Neuronal stem cell (in vitro differentiated cells): ENCODE results near the gene SPOCK1.

ENCODE experiments used
- DNase-seq: peaks from one replicate; pipeline ENCODE4 v3.0.0-alpha.2; 2013; ENCODE audit warnings: low spot score
- H2AFZ ChIP-seq: one replicate; pipeline ENCODE4 v1.6.1; 2013; ENCODE audit warnings: mild to moderate bottlenecking, low read length, inconsistent platforms
- H2AK5ac ChIP-seq: 2 replicates; pipeline ENCODE4 v1.6.1; 2013; ENCODE audit warnings: low read depth, mild to moderate bottlenecking, inconsistent platforms, low read length, moderate library complexity, mixed read lengths
- H2BK120ac ChIP-seq: 2 replicates; pipeline ENCODE4 v1.6.1; 2013; ENCODE audit warnings: low read depth, mild to moderate bottlenecking, inconsistent platforms, low read length, moderate library complexity, mixed read lengths
- H2BK12ac ChIP-seq: one replicate; pipeline ENCODE4 v1.6.1; 2013; ENCODE audit warnings: low read length, inconsistent platforms
- H2BK15ac ChIP-seq: 2 replicates; pipeline ENCODE4 v1.6.1; 2013; ENCODE audit warnings: mild to moderate bottlenecking, low read length, inconsistent platforms, mixed read lengths
- H2BK5ac ChIP-seq: one replicate; pipeline ENCODE4 v1.6.1; 2013; ENCODE audit warnings: inconsistent platforms, mild to moderate bottlenecking, low read length, moderate library complexity
- H3K14ac ChIP-seq: one replicate; pipeline ENCODE4 v1.6.1; 2013; ENCODE audit warnings: low read length, inconsistent platforms
- H3K18ac ChIP-seq: 2 replicates; pipeline ENCODE4 v1.6.1; 2013; ENCODE audit warnings: low read length, inconsistent platforms
- H3K23ac ChIP-seq: 2 replicates; pipeline ENCODE4 v1.6.1; 2013; ENCODE audit warnings: low read depth, mild to moderate bottlenecking, mixed read lengths, low read length, inconsistent platforms; ENCODE audit not compliant: poor library complexity
- H3K27ac ChIP-seq: replicated peaks from 3 replicates; pipeline ENCODE4 v1.5.1; 2013; ENCODE audit warnings: low read length, inconsistent platforms
- H3K27me3 ChIP-seq, 3 experiments: 2 replicates each; pipeline ENCODE4 v1.6.1; 2013; ENCODE audit warnings: low read length in 3 of 3, mild to moderate bottlenecking in 2 of 3, inconsistent platforms in 1 of 3, low read depth in 1 of 3, mixed read lengths in 1 of 3, moderate library complexity in 1 of 3; ENCODE audit not compliant: control insufficient read depth in 3 of 3, insufficient read depth in 3 of 3
- H3K36me3 ChIP-seq, 2 donors: replicated peaks in 1 of 2; 2 replicates each; pipeline ENCODE4 v1.6.1; 2013; ENCODE audit warnings: low read length in 2 of 2; ENCODE audit not compliant: control insufficient read depth in 2 of 2, insufficient read depth in 2 of 2
- H3K4ac ChIP-seq: 2 replicates; pipeline ENCODE4 v1.6.1; 2013; ENCODE audit warnings: inconsistent platforms, mild to moderate bottlenecking, low read length, moderate library complexity
- H3K4me1 ChIP-seq, 2 donors: 1 replicate in 1 of 2; 2 replicates in 1 of 2; pipeline ENCODE4 v1.6.1; 2013; ENCODE audit warnings: low read length in 2 of 2, low read depth in 1 of 2; ENCODE audit not compliant: control insufficient read depth in 2 of 2, insufficient read depth in 1 of 2
- H3K4me2 ChIP-seq: one replicate; pipeline ENCODE4 v1.6.1; 2013; ENCODE audit warnings: mild to moderate bottlenecking, low read length, inconsistent platforms; ENCODE audit not compliant: insufficient read depth, poor library complexity, severe bottlenecking
- H3K4me3 ChIP-seq, 2 donors: 2 replicates each; pipeline ENCODE4 v1.5.1; 2013; ENCODE audit warnings: low read length in 2 of 2, mild to moderate bottlenecking in 2 of 2, inconsistent platforms in 1 of 2, moderate library complexity in 1 of 2
- H3K79me1 ChIP-seq: one replicate; pipeline ENCODE4 v1.6.1; 2013; ENCODE audit warnings: low read depth, mild to moderate bottlenecking, inconsistent platforms, low read length, moderate library complexity
- H3K9ac ChIP-seq: one replicate; pipeline ENCODE4 v1.6.1; 2013; ENCODE audit warnings: mild to moderate bottlenecking, low read depth, low read length, inconsistent platforms; ENCODE audit not compliant: poor library complexity
- H3K9me3 ChIP-seq, 2 donors: replicated peaks in 1 of 2; 2 replicates each; pipeline versions ENCODE3 to v1.6.1; 2013; ENCODE audit warnings: low read length in 2 of 2, mild to moderate bottlenecking in 2 of 2, inconsistent platforms in 1 of 2, low read depth in 1 of 2, mixed read lengths in 1 of 2, moderate library complexity in 1 of 2; ENCODE audit not compliant: control insufficient read depth in 2 of 2, insufficient read depth in 1 of 2
- H4K8ac ChIP-seq: one replicate; pipeline ENCODE4 v1.6.1; 2013; ENCODE audit warnings: low read depth, mild to moderate bottlenecking, inconsistent platforms, low read length, moderate library complexity
- H4K91ac ChIP-seq: one replicate; pipeline ENCODE4 v1.6.1; 2013; ENCODE audit warnings: low read length, low read depth, mild to moderate bottlenecking, inconsistent platforms; ENCODE audit not compliant: poor library complexity
- WGBS, 2 donors: extraction: QIAGEN DNeasy Blood & Tissue Kit; methylation state at CpG; one replicate each; pipeline ENCODE4 v1.1.7; 2013; ENCODE audit warnings: missing lambda C conversion rate in 2 of 2, mixed read lengths in 1 of 2; ENCODE audit not compliant: insufficient read length in 2 of 2, insufficient replicate concordance in 1 of 2; ENCODE audit errors: extremely low coverage in 2 of 2; 5-methylcytosine and 5-hydroxymethylcytosine counted together

Gene SPOCK1

GRCh38 chr5:137056676-137057075 is 442.4 kb downstream of the SPOCK1 start:
- no peak for DNase-seq
- H2BK12ac ChIP-seq: no peak overlapping the region

GRCh38 chr5:137055271-137055872 is 443.8 kb downstream of the SPOCK1 start:
- Histone ChIP-seq H3K4ac (no peak overlapping the region), H2AK5ac (no peak overlapping the region), H3K14ac (no peak overlapping the region), H2BK5ac (no peak overlapping the region), H3K4me1 (no peaks in the 10 kb centered on the region), H3K9ac (no peak overlapping the region), H3K4me3 (no peak overlapping the region), H3K27me3 (no peaks in the 10 kb centered on the region), H2BK15ac (no peak overlapping the region), H3K27ac (no peak overlapping the region), H2AFZ (no peak overlapping the region), H2BK12ac (no peak overlapping the region), H3K9me3 (no peaks in the 10 kb centered on the region), H4K91ac (no peak overlapping the region), H3K36me3 (no peaks in the 10 kb centered on the region), H3K23ac (no peak overlapping the region), H4K8ac (no peak overlapping the region), H3K4me2 (no peak overlapping the region), H3K79me1 (no peaks in the 10 kb centered on the region), H2BK120ac (no peak overlapping the region), H3K18ac (no peak overlapping the region)
- no CpG with 5 or more reads among the region's 2 CpGs for WGBS, 2 donors
- no peak for DNase-seq

More at GRCh38 chr5:137056676-137057075, 442.4 kb downstream of the SPOCK1 start:
- Histone ChIP-seq H3K36me3 (no peaks in the 10 kb centered on the region), H3K18ac (no peak overlapping the region), H3K27ac (no peak overlapping the region), H3K4me3 (no peak overlapping the region), H2BK120ac (no peak overlapping the region), H2BK5ac (no peak overlapping the region), H2AFZ (no peak overlapping the region), H3K4me2 (no peak overlapping the region), H3K14ac (no peak overlapping the region), H4K91ac (no peak overlapping the region), H3K9me3 (no peaks in the 10 kb centered on the region), H3K79me1 (no peaks in the 10 kb centered on the region), H3K23ac (no peak overlapping the region), H3K27me3 (no peaks in the 10 kb centered on the region), H2BK15ac (no peak overlapping the region), H3K4ac (no peak overlapping the region), H2AK5ac (no peak overlapping the region), H3K9ac (no peak overlapping the region), H3K4me1 (no peaks in the 10 kb centered on the region), H4K8ac (no peak overlapping the region)
- no CpG with 5 or more reads among the region's 2 CpGs for WGBS, 2 donors

GRCh38 chr5:137054792-137055191 is 444.3 kb downstream of the SPOCK1 start:
- Histone ChIP-seq H2BK120ac (no peak overlapping the region), H3K4me2 (no peak overlapping the region), H3K23ac (no peak overlapping the region), H2AK5ac (no peak overlapping the region), H3K27ac (no peak overlapping the region), H3K9ac (no peak overlapping the region), H3K9me3 (no peaks in the 10 kb centered on the region), H3K79me1 (no peaks in the 10 kb centered on the region), H2BK15ac (no peak overlapping the region), H3K36me3 (no peaks in the 10 kb centered on the region), H2BK5ac (no peak overlapping the region), H3K4me1 (no peaks in the 10 kb centered on the region), H4K8ac (no peak overlapping the region), H3K27me3 (no peaks in the 10 kb centered on the region), H3K4ac (no peak overlapping the region), H4K91ac (no peak overlapping the region), H2BK12ac (no peak overlapping the region), H3K4me3 (no peak overlapping the region), H2AFZ (no peak overlapping the region), H3K18ac (no peak overlapping the region), H3K14ac (no peak overlapping the region)
- no peak for DNase-seq
- WGBS, 2 donors: no CpG with 5 or more reads among the region's 3 CpGs

- Histone ChIP-seq H3K9ac (no peak overlapping the region), H2AK5ac (no peak overlapping the region)
Measured at GRCh38 chr5:137054335-137054734, 444.8 kb downstream of the SPOCK1 start.

More at GRCh38 chr5:137054335-137054734, 444.8 kb downstream of the SPOCK1 start:
- Histone ChIP-seq H3K27ac (no peak overlapping the region), H3K4me1 (no peaks in the 10 kb centered on the region), H2BK5ac (no peak overlapping the region), H3K4me3 (no peak overlapping the region), H4K8ac (no peak overlapping the region), H3K27me3 (no peaks in the 10 kb centered on the region), H3K18ac (no peak overlapping the region), H3K36me3 (no peaks in the 10 kb centered on the region), H3K79me1 (no peaks in the 10 kb centered on the region), H3K4ac (no peak overlapping the region), H3K14ac (no peak overlapping the region), H2AFZ (no peak overlapping the region), H2BK12ac (no peak overlapping the region), H2BK120ac (no peak overlapping the region), H4K91ac (no peak overlapping the region), H3K9me3 (no peaks in the 10 kb centered on the region), H3K23ac (no peak overlapping the region), H3K4me2 (no peak overlapping the region), H2BK15ac (no peak overlapping the region)
- no CpG with 5 or more reads among the region's 1 CpG for WGBS, 2 donors
- DNase-seq: no peak
